NCI-H510A treated with DMSO at 0.1 percent for 48 hours (cell line): Measurements from ENCODE around the gene APP.

Experiments
- DNase-seq: peaks from one replicate; lab custom pipeline; 2025; lab: John Stamatoyannopoulos, UW

Gene APP

DNA sequence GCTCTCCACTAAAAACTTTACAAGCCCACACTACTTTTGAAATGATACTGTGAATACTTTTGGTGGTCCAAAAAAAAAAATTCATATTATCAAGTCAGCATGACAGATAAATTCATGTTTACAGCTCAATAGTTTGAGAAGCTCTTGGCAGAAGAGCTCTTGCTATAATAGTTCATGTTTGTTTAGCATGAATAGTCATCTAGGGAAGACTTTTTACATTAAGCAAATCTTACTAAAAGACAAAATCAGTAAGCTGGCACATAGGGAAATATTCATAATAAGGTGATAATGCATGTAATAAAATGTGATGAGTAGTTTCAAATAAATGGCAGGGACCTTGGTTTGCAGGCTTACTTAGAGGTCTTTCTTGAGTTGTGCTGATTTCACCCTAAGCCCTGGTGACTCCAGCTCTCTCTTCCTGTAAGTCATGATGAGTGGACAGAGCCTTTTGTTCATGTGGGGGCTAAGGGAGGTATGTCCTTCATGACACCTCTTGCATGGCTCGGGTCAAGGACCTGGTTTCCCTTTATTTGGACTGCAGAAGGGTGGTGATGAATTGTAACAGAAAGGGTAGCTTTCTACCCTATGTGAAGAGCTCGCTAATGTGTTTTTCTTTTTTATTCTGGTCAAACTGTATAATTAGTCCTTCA, 269.1 kb downstream of the APP start:
- no peak for DNase-seq

DNA sequence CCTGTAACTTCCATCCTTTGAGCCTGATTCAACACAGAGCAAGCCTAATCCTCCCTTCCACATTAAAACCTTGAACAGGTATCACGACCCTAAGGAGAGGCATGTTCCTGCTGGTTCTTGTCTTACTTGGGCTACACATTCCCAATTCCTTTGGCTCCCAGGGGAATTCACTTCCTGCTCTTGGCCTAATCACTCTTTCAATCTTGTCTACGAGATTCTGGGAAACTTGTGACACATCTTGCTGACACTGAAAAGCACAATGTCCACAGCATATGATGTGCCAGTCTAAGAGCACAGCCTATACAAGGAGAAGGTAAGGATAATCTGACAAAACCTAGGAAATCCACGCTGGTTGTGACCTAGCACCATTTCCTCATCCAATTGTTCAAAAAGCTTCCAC, 271.9 kb downstream of the APP start:
- DNase-seq, result no peak

DNA sequence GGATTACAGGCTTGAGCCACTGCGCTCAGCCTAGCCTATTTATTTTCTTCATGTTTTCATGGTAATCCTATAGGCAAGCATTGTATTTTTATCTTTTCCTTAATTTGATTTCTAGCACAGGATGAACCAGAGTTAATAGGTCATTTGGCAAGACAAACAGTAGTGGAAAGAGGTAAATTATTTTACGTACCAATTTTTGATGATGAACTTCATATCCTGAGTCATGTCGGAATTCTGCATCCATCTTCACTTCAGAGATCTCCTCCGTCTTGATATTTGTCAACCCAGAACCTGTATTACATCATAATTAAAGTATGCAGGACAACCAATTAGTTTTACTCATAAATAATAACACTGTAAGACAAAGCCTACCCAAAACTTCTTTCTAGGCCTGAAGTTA, 273.2 kb downstream of the APP start:
- DNase-seq, result no peak

DNA sequence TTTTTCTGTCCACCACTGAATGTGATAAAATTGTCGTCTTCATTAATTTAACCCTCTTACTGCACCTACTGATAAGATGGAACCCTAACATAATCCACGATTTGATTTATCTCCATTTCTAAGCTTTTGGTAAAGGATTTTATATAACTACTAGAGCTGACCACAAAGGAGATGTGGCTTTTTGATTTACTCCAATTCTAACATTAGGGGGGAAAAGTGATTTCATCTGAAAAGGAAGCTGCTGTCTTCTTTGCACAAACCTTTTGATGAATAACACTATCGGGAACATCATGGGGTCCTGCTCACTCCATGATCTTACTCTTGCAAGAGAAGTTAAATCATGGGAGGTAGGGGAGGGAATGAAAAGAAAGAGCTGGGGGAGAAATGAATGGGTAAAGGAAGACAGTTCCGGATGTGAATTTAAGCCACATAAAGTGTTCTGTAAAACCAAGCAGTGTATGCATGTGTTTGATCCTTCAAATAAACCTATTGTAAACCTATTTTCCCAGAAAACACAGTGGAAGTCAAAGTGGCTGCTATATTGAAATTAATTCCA, 274.0 kb downstream of the APP start:
- DNase-seq, result no peak

DNA sequence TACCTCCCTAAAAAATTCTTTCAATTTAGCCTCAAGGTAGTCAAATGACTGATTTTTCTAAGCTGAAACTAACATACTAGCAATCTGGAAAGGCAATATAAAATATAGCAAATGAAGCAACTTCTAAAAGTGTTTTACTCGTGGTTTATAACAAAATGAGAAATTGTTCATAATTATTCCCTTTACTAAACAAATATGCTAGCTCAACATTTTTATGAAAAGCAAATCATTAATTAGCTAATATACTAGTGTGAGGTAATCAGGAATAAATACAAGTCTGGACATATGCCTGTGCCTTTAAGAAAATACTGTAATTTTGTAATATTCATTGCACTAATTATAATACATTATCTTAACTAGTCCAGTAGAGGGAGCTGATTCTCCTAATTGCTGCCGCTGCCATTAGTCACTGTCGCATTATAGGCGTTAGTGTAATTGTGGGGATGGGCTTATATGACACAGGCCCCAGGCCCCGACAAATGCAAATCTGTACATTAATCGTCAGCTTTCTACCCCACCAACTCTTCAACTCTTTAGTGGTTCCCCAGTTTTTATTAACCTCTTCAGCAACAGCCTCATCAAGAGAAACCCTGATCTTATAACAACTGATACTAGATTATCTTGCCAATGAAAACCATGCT, 274.9 kb downstream of the APP start:
- peak; percentile 27 for DNase-seq

DNA sequence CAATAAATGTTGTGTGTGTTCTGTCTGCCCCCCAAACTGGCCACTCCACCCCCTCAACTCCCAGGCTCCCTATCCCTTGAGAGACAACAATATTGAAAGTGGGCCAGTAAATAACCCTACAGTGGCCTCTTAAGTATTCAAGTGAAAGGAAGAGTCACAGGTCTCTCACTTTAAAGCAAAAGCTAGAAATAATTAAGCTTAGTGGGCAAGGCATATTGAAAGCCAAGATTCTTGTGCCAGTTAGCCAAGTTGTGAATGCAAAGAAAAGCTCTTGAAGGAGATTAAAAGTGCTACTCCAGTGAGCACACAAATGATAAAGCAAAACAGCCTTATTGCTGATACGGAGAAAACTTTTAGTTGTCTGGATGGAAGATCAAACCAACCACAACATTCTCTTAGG, 277.4 kb downstream of the APP start:
- DNase-seq, result no peak

DNA sequence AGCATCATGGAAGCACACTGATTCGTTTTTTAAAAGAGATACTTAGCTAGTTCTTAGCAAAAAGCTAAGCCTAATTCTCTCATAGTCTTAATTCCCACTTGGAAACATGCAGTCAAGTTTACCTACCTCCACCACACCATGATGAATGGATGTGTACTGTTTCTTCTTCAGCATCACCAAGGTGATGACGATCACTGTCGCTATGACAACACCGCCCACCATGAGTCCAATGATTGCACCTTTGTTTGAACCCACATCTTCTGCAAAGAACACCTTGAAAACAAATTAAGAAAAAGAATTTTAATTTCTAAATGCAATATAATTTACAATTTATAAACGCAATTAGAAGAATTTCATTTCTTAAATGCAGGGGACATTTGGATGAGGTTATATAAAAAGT, 279.0 kb downstream of the APP start:
- DNase-seq, result no peak

DNA sequence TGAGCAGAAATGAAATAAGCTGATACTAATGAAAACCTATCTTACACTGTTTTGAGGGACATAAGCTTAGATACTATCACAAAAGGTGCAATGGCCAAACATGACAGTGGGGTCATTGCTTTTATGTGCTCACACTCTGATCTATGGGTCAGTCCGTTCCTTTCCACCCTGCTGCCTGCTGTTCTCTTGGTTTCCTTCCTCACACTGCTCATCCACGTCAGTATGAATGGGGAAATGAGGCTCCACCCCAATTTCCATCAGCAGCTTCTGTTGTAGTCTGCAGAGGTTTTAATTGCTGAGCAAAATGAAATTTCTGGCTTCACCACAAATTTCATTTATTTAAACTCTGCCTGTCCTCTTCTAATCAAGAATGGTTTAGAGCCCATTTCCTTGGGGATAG, 280.6 kb downstream of the APP start:
- DNase-seq, result no peak

DNA sequence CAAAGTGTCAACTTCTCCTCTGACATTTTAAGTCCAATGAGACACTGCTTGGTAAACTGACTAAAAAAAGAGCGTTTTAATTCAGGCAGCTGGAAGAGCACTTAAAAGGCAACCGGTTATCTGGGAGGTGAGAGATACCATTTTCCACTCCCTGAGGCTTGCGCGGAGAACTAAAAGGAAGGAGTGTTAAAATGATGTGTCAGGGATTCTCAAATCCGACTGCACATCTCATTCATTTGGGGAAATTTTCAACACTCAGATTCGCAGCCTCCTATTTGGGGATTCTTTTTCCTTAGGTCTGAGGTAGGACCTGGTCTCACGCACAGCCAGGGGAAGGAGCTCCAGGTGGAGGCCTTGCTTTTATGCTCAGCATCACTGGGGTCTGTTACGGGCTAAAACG, 281.9 kb downstream of the APP start:
- no peak for DNase-seq

DNA sequence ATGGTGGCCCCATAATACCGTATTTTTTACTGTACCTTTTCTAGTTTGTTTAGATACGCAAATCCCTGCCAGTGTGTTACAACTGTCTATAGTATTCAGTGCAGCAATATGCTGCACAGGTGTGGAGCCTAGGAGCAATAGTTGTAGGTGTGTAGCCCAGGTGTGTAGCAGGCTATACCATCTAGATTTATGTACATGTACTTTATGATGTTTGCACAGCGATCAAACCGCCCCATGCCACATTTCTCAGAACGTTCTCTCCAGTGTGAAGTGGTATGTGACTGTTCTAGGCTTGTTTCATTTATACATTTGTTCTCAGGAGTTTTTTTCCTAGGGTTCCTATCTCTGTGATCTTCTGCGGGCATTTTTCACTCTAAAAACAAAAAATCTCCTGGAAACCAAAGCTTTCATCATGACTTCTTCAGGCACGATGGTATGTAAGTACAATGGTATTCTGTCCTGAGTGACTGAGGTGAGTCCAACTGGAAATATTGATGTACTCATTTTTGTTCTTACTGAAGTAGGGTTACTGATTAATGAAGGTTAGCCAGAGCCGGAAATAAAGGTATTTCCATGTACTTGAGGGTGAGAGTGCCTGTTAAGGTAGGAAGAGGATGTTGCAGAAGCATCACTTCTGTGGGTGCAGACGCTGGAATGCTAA, 282.8 kb downstream of the APP start:
- DNase-seq, result peak; percentile 9

DNA sequence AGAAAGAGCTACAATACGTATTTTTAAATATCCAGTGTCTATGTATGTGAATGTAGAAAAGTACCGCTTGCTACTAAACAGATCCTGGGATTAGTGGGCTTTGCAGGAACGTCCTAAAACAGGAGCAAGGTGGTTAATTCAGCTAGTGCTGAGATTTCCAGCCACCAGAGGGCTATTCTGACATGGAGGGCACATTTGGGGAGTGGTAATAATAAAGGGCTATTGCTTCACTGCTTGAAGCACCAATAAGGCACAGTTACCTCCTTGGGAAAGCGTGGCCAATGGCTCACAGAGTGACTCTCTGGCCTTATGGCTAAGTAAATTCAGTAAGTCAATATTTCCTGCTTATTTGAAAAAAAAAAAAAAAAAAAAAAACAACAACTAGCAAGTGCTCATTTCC, 283.4 kb downstream of the APP start:
- no peak for DNase-seq

DNA sequence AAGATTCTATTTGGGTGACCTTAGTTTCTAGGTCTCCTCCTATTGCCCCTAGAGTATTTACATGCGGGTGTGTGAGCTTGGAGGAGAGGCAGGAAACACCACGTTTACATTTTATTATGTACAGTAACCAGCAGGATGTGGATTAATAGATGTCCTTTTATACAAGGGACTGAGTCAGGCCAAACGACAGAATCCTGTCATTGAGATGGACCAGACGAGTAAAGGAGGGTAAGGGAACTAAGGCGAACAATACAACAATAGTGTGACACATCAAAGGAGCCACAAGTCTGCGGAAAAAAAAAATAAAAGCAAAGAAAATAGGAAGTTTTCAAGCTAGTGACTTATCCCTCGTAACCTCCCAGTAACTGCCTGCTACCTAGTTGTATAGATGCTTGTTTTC, 284.7 kb downstream of the APP start:
- no peak for DNase-seq

DNA sequence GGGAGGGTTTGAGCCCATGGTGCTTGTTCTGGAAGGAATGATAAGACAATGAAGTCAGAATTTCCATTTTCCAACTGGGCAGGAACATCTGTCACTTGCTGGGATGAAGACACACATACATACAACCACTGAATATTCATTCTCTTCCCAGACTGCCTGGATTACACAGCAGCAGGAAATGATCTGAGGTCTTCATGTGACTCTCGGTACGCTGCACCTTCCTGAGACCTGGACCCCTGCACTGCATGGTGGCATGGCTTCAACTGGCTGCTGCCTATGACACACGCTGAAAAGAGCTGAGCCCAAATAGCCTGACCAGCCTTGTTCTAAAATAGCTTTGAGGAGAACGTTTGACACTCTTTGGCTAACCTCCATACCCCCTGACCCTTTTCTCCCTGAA, 285.2 kb downstream of the APP start:
- no peak for DNase-seq

DNA sequence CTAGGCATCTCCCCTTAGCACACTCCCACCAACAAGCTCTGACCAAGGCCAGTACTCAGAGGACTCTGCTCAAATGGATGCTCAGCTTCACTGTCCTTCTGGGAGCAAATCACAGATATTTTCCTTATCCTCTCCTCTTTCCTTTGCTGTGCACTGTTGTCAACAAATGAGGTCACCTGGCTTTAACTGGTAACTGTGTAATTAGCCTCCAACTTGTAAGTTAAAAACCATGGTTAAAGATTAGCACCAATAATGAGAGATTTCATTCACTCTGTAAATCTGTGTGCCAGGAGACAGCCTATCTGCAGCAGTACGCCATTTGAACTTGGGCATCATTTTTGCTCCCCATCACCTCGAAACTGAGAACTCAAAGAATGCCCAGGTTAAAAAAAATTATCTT, 286.3 kb downstream of the APP start:
- DNase-seq, result no peak

DNA sequence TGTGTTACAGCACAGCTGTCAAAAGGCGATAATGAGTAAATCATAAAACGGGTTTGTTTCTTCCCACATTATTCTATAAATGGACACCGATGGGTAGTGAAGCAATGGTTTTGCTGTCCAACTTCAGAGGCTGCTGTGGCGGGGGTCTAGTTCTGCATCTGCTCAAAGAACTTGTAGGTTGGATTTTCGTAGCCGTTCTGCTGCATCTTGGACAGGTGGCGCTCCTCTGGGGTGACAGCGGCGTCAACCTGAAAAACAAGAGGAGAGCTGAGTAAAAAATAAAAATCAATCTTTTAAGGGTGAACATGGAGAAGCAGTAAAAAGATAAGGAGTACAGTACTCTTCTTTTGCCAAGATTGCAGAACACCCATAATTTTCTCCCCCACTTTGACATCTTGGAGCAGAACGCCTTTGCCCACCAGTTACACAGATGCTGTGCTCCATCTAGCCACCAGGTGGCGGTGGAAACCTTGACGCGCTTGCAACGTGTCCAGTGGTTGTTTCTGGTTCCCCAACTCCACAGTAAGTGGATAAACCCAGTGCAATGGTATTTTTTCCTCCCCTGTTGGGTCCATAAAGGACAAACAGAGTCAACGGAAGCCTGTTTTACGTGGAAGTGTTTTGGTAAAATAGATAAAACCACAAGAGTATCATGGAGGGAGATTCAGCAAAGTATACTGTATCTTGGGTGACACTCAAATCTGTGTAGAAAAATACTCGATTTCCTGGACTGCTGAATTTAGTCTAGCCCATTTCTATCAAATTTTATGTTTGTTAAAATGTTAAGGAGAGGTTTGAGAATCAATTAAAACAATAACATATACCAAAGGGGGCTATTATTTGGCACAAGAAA, 288.8 kb downstream of the APP start:
- peak; percentile 60 for DNase-seq

DNA sequence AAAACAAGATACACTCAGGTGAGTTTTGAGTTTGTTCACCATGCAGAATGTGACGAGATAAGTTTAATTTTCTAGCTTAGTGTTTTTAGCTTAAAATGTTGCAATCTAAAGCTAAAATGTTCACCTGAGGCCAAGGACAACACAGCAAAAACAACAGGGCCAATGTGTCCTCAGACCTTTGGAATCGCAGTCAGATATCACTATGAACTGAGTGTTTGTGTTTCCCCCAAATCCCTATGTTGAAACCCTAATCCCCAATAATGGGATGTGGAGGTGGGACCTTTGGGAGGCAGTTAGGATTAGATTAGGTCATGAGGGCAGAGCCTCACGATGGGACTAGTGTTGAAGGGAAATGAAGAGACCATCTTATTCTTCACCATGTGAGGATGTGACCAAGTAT, 291.4 kb downstream of the APP start:
- no peak for DNase-seq

DNA sequence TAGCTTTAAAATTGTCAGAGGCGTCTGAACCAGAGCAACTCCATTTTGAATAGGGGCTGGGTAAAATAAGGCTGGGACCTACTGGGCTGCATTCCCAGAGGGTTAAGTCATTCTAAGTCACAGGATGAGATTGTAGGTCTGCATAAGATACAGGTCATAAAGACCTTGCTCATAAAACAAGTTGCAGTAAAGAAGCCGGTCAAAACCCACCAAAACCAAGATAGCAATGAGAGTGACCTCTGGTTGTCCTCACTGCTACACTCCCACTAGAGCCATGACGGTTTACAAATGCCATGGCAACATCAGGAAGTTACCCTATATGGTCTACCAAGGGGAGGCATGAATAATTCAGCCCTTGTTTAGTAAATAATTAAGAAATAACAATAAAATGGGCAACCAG, 292.2 kb downstream of the APP start:
- no peak for DNase-seq

DNA sequence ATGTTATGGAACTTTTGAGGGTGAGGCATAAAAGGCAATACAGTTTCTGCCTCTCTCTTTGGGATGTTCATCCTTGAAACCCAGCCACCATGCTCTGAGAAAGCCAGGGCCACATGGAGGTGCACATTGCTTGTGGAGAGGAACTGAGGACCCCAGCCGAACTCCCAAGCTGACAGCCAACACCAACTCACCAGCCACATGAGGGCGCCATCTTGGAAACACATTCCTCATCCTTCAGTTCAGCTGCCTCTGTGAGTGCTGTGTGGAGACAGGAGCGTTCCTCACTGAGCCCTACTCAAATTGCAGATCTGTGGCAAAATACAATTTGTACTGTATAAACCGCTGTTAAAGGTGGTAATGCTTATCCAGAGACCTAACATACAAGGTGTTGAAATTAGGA, 298.3 kb downstream of the APP start:
- no peak for DNase-seq

DNA sequence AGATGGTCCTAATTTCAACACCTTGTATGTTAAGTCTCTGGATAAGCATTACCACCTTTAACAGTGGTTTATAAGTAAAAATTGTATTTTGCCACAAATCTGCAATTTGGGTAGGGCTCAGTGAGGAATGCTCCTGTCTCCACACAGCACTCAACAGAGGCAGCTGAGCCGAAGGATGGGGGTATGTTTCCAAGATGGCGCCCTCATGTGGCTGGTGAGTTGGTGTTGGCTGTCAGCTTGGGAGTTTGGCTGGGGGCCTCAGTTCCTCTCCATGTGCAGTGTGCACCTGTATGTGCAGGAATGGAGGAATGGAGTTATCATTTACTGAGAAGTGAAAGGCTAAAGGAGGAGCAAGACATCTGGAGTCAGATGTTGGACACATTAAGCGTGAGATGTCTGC, 299.0 kb downstream of the APP start:
- DNase-seq, result no peak

DNA sequence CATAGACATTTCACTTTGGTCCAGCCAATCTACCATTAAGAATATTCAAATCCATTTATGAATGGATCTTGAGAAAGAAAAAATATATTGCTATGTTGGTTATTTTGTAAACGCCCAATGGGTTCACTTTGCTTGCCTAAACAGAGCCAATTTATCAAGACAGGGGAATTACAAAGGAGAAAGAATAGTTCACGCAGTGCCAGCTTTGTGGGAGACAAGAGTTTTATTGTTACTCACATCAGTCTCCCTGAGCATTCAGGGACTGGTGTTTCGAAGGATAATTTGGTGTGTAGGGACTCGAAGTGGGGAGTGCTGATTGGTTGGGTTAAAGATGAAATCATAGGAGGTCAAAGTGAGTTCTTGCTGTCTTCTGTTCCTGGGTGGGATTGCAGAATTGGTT, 300.5 kb downstream of the APP start:
- no peak for DNase-seq

DNA sequence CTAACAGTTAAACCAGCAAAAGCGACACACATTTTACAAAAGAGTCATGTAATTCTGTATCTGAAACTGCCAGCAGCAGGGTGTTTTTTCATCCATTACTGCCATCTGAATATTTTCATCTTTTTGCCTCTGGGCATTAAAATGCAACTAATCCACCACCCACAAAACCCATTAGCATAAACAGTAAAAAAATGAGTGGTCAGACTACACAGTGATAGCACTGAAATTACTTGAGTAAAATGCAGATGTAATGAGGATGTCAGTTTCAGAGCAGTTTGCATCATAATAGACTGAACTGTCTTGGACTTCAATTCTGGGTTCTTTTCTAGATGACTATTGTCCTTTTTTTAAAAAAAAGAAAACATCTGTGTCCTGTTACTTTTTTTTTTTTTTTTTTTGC, 303.5 kb downstream of the APP start:
- no peak for DNase-seq

DNA sequence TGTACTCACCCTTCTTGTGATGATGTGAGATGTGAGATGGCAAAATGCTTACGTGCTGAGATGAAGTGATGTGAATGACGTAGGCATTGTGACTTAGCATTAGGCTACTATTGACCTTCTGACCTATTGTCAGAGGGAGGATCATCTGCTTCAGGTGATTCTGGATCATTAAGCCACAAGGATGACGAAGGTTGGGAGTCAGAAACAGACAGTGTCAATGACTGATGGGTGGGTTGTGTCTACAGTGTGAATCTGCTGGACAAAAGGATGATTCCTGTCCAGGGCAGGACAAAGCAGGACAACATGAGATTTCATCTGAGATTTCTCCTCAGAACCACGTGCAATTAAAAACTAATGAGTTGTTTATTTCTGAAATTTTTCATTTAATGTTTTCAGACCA, 306.8 kb downstream of the APP start:
- no peak for DNase-seq

DNA sequence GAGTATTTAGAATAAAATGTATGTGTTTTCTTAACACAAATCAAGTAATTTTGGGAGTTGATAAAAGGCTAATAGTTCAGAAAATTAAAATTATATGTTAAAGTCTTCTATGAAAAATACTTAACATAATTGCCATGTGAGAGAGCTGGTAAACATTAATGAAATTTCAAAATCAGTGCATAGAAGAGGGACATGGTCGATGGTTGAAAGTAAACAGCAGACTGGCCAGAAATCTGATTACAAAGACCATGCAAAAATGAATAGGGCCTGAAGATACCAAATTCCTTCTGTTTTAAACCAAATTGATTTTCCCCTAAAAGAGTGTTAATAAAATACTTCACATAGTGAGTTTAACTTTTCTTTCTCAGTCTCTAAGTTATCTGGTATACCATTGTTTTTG, 307.5 kb downstream of the APP start:
- DNase-seq, result no peak
